NCI-H2081 treated with DMSO at 0.1 percent for 48 hours (cell line): ENCODE measurements around the gene OSCAR.
"Not testable (repeated sequence)": the region's sequence is repeated elsewhere in the genome, so short reads cannot be mapped to it uniquely, and the experiment has no call there.

Source experiments
- DNase-seq: peaks from one replicate; lab custom pipeline; 2025; lab: John Stamatoyannopoulos, UW

Gene OSCAR

DNA sequence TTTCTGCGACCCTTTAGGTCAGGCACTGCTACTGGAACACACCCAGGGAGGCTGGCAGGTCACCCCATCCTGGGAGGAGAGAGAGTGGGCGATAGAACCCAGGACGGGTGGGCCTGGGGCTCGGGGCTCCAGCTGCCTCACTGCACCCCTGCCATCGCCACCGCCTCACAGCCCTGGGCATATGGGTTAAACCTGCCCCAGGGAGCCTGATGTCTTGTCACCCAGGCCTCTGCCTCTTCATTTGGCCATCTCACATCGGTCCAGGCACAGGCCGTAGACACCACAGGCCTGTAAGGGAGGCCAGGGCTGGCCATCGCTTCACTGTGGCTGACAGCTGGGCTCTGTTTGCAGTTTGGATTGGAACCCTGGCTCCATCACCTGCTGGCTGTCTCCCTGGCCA, 25.1 kb upstream of the OSCAR start:
- DNase-seq, result no peak

GRCh38 chr19:54124393-54124792, 23.8 kb upstream of the OSCAR start:
- DNase-seq, result no peak

GRCh38 chr19:54123682-54124081, 23.1 kb upstream of the OSCAR start:
- DNase-seq, result no peak

DNA sequence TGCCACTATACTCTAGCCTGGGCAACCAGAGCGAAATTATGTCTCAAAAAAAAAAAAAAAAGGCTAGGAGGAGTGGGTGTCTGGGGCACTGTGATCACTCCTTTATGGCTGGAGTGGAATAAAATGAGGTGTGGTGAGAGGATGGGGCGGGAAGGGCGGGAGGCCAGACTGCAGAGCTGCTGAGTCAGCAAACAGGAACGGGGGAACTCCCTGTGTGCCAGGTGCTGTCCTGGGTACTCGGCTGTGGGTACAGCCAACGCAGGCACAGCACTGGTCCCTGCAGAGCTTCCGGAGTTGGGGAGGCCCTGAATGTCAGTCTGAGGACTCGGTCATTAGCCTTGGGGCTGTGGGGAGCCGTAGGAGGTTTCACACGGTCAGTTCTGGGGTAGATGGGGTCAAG, 20.7 kb upstream of the OSCAR start:
- DNase-seq, result no peak

- DNase-seq, result peak; percentile 86
Observed at GRCh38 chr19:54115109-54116063, 14.8 kb upstream of the OSCAR start, which contains the start of the genes PRPF31 and TFPT. Gene PRPF31, plus strand, starts transcription at chr19:54115754. Its CDS starts 2,525 bp downstream, at chr19:54118279. Gene TFPT, minus strand, starts transcription at chr19:54115657. Its CDS starts 388 bp downstream, at chr19:54115269.

GRCh38 chr19:54114340-54115108, 13.9 kb upstream of the OSCAR start:
- DNase-seq, result no peak

GRCh38 chr19:54109651-54110050, 9.0 kb upstream of the OSCAR start:
- DNase-seq, result no peak

- DNase-seq, result no peak
Observed at GRCh38 chr19:54108496-54108895, 7.9 kb upstream of the OSCAR start.

DNA sequence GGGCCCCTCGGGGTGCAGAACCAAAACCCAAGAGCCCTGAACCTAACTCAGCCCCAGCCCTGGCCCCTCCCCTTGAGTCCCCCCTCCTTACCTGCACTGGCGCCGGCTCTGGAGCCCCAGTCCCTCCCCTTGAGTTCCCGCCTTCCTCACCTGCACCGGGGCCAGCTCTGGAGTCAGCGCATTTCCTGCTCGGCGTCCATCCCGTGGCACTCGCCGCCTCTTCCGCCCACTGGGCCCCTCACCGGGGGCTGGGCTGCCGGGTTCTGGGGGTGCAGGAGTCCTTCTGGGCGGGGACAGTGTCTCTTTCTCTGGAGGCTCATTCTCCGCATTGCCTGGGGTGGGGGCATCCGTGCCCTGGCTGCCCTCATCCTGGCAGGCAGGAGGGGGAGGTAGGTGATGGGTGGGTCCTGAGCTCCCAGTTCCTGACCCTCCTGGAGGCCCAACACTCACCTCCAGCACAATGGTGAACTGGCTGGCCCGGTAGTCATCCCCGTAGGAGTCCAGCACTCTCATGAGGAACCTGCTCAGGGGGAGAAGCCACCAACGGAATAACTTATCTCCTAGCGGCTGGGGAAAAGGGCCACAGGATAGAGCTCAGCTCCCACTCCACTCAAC, 7.4 kb upstream of the OSCAR start:
- no peak for DNase-seq

DNA sequence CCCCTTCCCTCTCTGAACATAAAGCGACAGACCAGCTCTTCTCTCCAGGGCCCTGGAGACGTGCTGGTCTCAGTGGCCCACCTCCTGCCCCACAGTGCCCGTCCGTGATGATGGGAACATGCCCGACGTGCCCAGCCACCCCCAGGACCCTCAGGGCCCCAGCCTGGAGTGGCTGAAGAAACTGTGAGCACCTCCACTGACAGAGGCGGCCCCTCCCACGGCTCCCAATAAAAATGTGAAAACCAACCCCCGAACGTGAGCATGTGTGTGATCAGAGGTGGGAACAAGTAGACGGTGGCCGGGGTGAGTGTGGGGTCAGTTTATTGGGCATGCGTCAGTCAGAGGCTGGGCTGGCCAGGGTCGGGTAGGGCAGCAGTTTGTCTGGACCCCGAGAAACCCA, 6.1 kb upstream of the OSCAR start:
- no peak for DNase-seq

DNA sequence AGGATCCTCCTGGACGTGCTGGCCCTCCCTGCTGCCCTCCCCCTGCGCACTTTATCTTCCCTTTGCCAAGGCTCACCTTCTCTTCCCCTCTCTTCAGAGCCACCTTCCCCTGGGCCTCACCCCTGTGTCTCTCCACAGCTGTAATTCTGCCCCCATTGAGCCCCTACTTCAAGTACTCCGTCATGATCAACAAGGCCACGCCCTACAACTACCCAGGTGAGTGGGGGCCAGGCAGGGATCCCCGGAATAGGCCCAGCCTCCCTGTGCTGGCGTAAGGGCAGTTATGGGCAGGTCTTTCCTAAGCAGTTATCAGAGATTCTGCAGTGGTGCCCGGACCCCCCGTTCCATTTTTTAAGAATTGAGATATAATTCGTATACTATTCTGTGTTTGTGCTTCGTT, 5.2 kb upstream of the OSCAR start:
- DNase-seq, result no peak

GRCh38 chr19:54104998-54105715, 4.6 kb upstream of the OSCAR start:
- no peak for DNase-seq

GRCh38 chr19:54102421-54103169, 2.0 kb upstream of the OSCAR start, which contains the start of gene NDUFA3:
Gene NDUFA3, plus strand, starts transcription at chr19:54102855. Its CDS starts 24 bp downstream, at chr19:54102879.
- DNase-seq, result peak; percentile 87

DNA sequence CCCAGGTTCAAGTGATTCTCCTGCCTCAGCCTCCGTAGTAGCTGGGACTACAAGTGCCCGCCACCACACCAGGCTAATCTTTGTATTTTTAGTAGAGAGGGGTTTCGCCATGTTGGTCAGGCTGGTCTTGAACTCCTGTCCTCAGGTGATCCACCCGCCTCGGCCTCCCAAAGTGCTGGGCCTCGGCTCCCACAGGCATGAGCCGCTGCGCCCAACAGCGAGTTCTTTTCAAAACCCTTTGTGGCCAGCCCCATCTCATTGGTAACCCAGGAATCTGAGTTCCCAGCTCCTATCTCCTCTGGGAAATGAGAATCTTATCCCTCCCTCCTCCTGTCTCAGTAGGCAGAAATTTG, 724 bp downstream of the OSCAR start:
- DNase-seq, result not testable (repeated sequence)

DNA sequence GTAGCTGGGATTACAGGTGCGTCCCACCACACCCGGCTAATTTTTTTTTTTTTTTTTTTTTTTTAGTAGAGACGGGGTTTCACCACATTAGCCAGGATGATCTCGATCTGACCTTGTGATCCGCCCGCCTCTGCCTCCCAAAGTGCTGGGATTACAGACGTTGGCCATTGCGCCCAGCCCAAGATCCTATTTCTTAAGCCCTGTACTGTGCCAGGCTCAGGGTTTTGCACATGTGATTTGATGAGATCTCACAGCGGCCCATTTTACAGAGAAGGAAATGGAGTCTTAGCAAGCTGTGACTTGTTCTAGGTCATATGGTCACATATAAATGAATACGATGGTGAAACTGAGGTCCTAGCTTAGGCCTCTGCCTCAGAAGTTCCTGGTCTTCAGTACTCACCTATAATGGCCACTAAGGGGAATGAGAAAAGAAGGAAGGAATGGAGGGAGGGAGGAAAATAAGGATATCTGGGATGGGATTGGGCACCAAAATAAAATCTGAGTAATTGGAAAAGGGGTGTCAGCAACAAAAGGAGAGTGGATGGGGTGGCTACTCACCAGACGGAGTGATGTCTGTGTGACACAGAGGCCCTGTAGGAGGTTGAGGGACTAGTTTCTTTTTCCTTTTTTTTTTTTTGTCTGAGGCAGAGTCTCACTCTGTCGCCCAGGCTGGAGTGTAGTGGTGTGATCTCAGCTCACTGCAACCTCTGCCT, 1.3 kb downstream of the OSCAR start:
- DNase-seq, result no peak

GRCh38 chr19:54096617-54097106, 3.9 kb downstream of the OSCAR start:
- DNase-seq, result no peak

DNA sequence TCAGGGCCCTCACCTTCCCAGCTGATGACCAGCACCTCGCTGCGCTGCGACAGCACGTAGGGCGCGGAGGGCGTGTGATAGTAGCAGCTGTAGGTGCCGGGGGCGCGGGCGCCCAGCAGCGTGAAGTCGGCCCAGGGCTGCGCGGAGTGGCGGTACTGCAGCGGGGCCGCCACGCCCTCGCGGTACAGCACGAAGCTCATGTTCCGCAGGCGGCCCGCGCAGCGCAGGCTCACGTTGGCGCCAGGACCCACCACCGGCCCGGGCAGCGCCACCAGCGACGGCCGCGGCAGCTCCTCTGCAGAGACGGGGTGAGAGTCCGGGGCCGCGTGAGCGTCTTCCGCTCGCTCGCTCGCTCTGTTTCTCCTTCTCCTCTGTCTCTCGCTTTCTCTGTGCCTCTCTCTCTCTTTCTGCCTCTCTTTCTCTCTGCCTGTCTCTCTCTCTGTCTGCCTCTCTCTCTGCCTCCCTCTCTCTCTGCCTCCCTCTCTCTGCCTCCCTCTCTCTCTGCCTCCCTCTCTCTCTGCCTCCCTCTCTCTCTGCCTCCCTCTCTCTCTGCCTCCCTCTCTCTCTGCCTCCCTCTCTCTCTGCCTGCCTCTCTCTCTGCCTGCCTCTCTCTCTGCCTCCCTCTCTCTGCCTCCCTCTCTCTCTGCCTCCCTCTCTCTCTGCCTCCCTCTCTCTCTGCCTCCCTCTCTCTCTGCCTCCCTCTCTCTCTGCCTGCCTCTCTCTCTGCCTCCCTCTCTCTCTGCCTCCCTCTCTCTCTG, 4.6 kb downstream of the OSCAR start:
- DNase-seq, result not testable (repeated sequence)

GRCh38 chr19:54095136-54095858, 5.3 kb downstream of the OSCAR start:
- no peak for DNase-seq
